DND-41 (cell line): ENCODE data around the gene TBC1D10A.

Source experiments
- EZH2 ChIP-seq: IDR thresholded peaks from 3 replicates; pipeline ENCODE4 v1.6.1; 2012; ENCODE audit warnings: borderline replicate concordance, low read depth, mild to moderate bottlenecking, moderate library complexity, low read length, inconsistent platforms; ENCODE audit not compliant: severe bottlenecking
- TF ChIP-seq, protein P1 (sequence below): IDR thresholded peaks from 2 replicates; pipeline ENCODE4 v1.5.1; 2012; ENCODE audit warnings: borderline replicate concordance, low read length, moderate library complexity, mild to moderate bottlenecking; ENCODE audit not compliant: poor library complexity, severe bottlenecking; ENCODE audit errors: extremely low read depth

DNA sequence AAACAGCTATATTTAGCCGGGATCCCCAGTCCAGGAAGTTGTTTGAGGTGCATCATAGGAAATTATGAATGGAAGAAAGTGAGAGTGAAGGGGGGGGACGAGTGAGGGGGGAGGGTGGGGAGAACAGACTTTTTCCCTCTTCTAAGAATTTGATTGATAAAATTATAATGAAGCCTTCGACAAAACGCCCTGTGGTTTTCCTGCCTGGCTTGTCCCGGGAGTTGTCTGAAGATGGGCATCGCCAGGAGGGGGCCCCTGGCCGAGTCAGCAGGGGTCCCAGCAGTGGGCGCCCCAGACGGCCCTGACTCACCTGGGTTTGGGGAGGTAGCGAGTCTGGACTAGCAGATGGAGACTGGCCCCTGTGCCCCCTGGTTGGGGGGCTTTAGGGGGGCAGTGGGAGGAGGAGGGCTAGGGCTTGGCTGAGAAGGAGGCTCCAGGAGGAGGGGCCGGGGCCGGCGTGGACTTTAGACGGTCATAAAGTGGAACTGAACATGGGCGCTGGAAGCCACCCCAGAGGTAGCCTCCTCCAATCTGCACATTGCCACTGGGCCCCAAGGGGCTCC lies 79.8 kb downstream of the TBC1D10A start:
- TF ChIP-seq, protein P1, sequence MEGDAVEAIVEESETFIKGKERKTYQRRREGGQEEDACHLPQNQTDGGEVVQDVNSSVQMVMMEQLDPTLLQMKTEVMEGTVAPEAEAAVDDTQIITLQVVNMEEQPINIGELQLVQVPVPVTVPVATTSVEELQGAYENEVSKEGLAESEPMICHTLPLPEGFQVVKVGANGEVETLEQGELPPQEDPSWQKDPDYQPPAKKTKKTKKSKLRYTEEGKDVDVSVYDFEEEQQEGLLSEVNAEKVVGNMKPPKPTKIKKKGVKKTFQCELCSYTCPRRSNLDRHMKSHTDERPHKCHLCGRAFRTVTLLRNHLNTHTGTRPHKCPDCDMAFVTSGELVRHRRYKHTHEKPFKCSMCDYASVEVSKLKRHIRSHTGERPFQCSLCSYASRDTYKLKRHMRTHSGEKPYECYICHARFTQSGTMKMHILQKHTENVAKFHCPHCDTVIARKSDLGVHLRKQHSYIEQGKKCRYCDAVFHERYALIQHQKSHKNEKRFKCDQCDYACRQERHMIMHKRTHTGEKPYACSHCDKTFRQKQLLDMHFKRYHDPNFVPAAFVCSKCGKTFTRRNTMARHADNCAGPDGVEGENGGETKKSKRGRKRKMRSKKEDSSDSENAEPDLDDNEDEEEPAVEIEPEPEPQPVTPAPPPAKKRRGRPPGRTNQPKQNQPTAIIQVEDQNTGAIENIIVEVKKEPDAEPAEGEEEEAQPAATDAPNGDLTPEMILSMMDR: no peak
- no peak for TF ChIP-seq EZH2
